B cell (primary cell): Measurements from ENCODE around the gene CINP. TPM values are rescaled to one million over a fixed set of nuclear protein-coding genes. Genes with fewer than 3 reads are reported as not detected.

Experiments used
- ATAC-seq: fragments of 200-7000 bp; cut with Tn5 transposase; one replicate; pipeline ENCODE4 v1.10.0; 2021; ENCODE audit warnings: low read depth, mild to moderate bottlenecking, moderate number of reproducible peaks, moderate library complexity
- CTCF ChIA-PET: fragments of 350-600 bp; sonication (Branson Sonifier 250); formaldehyde crosslinking; loops from one replicate; lab custom pipeline; 2021; ENCODE audit warnings: antibody characterized with exemption, inconsistent platforms; lab: Charles Lee
- POLR2A ChIA-PET: fragments of 350-600 bp; sonication (Branson Sonifier 250); formaldehyde crosslinking; loops from one replicate; lab custom pipeline; 2021; ENCODE audit warnings: antibody characterized with exemption; lab: Charles Lee
- DNase-seq: peaks from one replicate; pipeline ENCODE4 v3.0.0; 2013
- H2AFZ ChIP-seq: 2 replicates; pipeline ENCODE4 v1.6.1; 2012; ENCODE audit warnings: mild to moderate bottlenecking, low read depth, low read length; ENCODE audit not compliant: insufficient read depth, poor library complexity, severe bottlenecking
- H3K27ac ChIP-seq, 2 donors: 1 replicate in 1 of 2; 2 replicates in 1 of 2; pipeline ENCODE4 v1.5.1; 2012 to 2013; ENCODE audit warnings: low read length in 2 of 2, mild to moderate bottlenecking in 2 of 2, moderate library complexity in 1 of 2
- H3K27me3 ChIP-seq, 4 experiments: fragments of 200-600 bp in 1 of 4; sonication (generic) in 1 of 4; replicated peaks in 1 of 4; 1 replicate in 2 of 4; 2 replicates in 2 of 4; pipeline versions ENCODE4 v1.6.1 to v1.7.0; 2013 to 2016; ENCODE audit warnings: low read length in 3 of 4, mild to moderate bottlenecking in 2 of 4, mixed read lengths in 1 of 4, moderate library complexity in 1 of 4; ENCODE audit not compliant: insufficient read depth in 4 of 4, control insufficient read depth in 3 of 4; ENCODE audit errors: control extremely low read depth in 1 of 4
- H3K36me3 ChIP-seq, 2 experiments: replicated peaks in 1 of 2; 1 replicate in 1 of 2; 2 replicates in 1 of 2; pipeline versions ENCODE4 v1.6.1 to v1.7.1; 2013; ENCODE audit warnings: low read length in 1 of 2; ENCODE audit not compliant: insufficient read depth in 2 of 2, control insufficient read depth in 1 of 2; ENCODE audit errors: control extremely low read depth in 1 of 2, extremely low read depth in 1 of 2
- H3K4me1 ChIP-seq, 2 donors: fragments of 200-600 bp in 1 of 2; sonication (generic) in 1 of 2; 1 replicate in 1 of 2; 2 replicates in 1 of 2; pipeline versions ENCODE4 v1.5.1 to v1.6.1; 2013 to 2017; ENCODE audit warnings: low read length in 2 of 2; ENCODE audit not compliant: control insufficient read depth in 2 of 2, insufficient read depth in 2 of 2
- H3K4me2 ChIP-seq: replicated peaks from 2 replicates; pipeline ENCODE3; 2012; ENCODE audit warnings: mild to moderate bottlenecking, low read depth, low read length; ENCODE audit not compliant: poor library complexity, severe bottlenecking
- H3K4me3 ChIP-seq, 5 experiments: fragments of 200-600 bp in 1 of 5; sonication (generic) in 1 of 5; 1 replicate in 3 of 5; 2 replicates in 2 of 5; pipeline versions ENCODE4 v1.5.1 to v1.7.0; 2011 to 2016; ENCODE audit warnings: low read length in 4 of 5, mild to moderate bottlenecking in 4 of 5, low read depth in 2 of 5, control low read depth in 1 of 5, moderate library complexity in 1 of 5; ENCODE audit not compliant: insufficient read depth in 1 of 5; ENCODE audit errors: control extremely low read depth in 1 of 5, extremely low read depth in 1 of 5
- H3K79me2 ChIP-seq: fragments of 200-600 bp; sonication (generic); one replicate; pipeline ENCODE4 v1.6.0; 2016; ENCODE audit warnings: low read length; ENCODE audit not compliant: control insufficient read depth, insufficient read depth
- H3K9ac ChIP-seq: fragments of 200-600 bp; sonication (generic); 2 replicates; pipeline ENCODE4 v1.6.1; 2017; ENCODE audit warnings: mild to moderate bottlenecking, low read length, moderate library complexity
- H3K9me3 ChIP-seq, 3 donors: one replicate each; pipeline versions ENCODE4 v1.6.1 to v1.7.1; 2013; ENCODE audit warnings: low read length in 2 of 3; ENCODE audit not compliant: control insufficient read depth in 2 of 3, insufficient read depth in 1 of 3; ENCODE audit errors: control extremely low read depth in 1 of 3
- H4K20me1 ChIP-seq: 2 replicates; pipeline ENCODE4 v1.6.0; 2012; ENCODE audit warnings: mild to moderate bottlenecking, low read length; ENCODE audit not compliant: insufficient read depth, control insufficient read depth, poor library complexity, severe bottlenecking
- H3K27ac Mint-ChIP-seq: one replicate; pipeline ENCODE4 v1.8.0; 2021; ENCODE audit warnings: mixed read lengths
- H3K27me3 Mint-ChIP-seq: one replicate; pipeline ENCODE4 v1.8.0; 2021; ENCODE audit warnings: mixed read lengths
- H3K4me1 Mint-ChIP-seq: one replicate; pipeline ENCODE4 v1.8.0; 2021; ENCODE audit warnings: mixed read lengths
- H3K4me3 Mint-ChIP-seq: one replicate; pipeline ENCODE4 v1.8.0; 2021; ENCODE audit warnings: mixed read lengths
- H3K9me3 Mint-ChIP-seq: one replicate; pipeline ENCODE4 v1.8.0; 2022; ENCODE audit warnings: mixed read lengths; ENCODE audit not compliant: insufficient read depth
- CTCF ChIP-seq: fragments of 200-600 bp; IDR thresholded peaks from one replicate; pipeline ENCODE4 v1.8.0; 2022; ENCODE audit warnings: antibody characterized with exemption, mild to moderate bottlenecking
- EZH2 ChIP-seq: IDR thresholded peaks from 2 replicates; pipeline ENCODE4 v1.6.1; 2012; ENCODE audit warnings: borderline replicate concordance, low read depth, mild to moderate bottlenecking, moderate library complexity, low read length; ENCODE audit not compliant: insufficient read depth, poor library complexity, severe bottlenecking
- WGBS: methylation state at CpG from one replicate; pipeline ENCODE4 v1.1.5; 2013; ENCODE audit warnings: missing lambda C conversion rate; ENCODE audit not compliant: insufficient coverage; 5-methylcytosine and 5-hydroxymethylcytosine counted together
- intact Hi-C: fragments of 100-400 bp; cut with micrococcal nuclease; formaldehyde crosslinking; loops from one replicate; pipeline ENCODE4 v1.10.0; 2022
- polyA plus RNA-seq: library from polyadenylated mRNA; depleted of rRNA; stranded (reverse); fragments of >200 nt; gene quantifications from 2 replicates; pipeline ENCODE4 v1.2.3, GENCODE V29; 2012
- total RNA-seq, 2 donors: library from RNA; stranded (reverse); fragments of 120-200 nt in 1 of 2; gene quantifications; 1 replicate in 1 of 2; 2 replicates in 1 of 2; pipeline versions ENCODE4 v1.2.3 to v1.2.4, GENCODE V29; 2013 to 2022

The CINP gene
- total and polyA plus RNA-seq, 2 donors (not counting 1 experiment from before 2014, with no cell fraction given): 21.9 to 28.8 TPM

- no peak overlapping the region for H3K27ac ChIP-seq
- peaks cover 0 to 7% of the 10 kb centered on the region in 2 experiments for H3K36me3 ChIP-seq
- no peaks in the 10 kb centered on the region for H3K9me3 ChIP-seq
- H2AFZ ChIP-seq: no peak overlapping the region
- no peak overlapping the region for H3K4me3 ChIP-seq
- H3K4me1 ChIP-seq: no peaks in the 10 kb centered on the region
- 100% methylated on average over 4 of the region's 9 CpGs for WGBS
- no peaks in the 10 kb centered on the region for H4K20me1 ChIP-seq
- ChIA-PET POLR2A (no interaction called here), CTCF (no interaction called here)
- no peaks in the 10 kb centered on the region for H3K27me3 ChIP-seq
- intact Hi-C loops: no loop called here
- no peak overlapping the region for H3K4me2 ChIP-seq
- no peak overlapping the region for H3K27ac Mint-ChIP-seq
- H3K4me3 Mint-ChIP-seq: no peak overlapping the region
- DNase-seq: no peak
- H3K9me3 Mint-ChIP-seq: no peaks in the 10 kb centered on the region
- H3K4me1 Mint-ChIP-seq: no peaks in the 10 kb centered on the region
- H3K9ac ChIP-seq: no peak overlapping the region
- no peaks in the 10 kb centered on the region for H3K27me3 Mint-ChIP-seq
- no peak for ATAC-seq
- TF ChIP-seq CTCF (no peak), EZH2 (no peak)
- no peaks in the 10 kb centered on the region for H3K79me2 ChIP-seq
These were observed 16.1 kb upstream of the CINP start for GRCh38 chr14:102378830-102379229.

- POLR2A ChIA-PET: no interaction called here
These were observed 15.0 kb upstream of the CINP start for GRCh38 chr14:102377696-102378095.

More at GRCh38 chr14:102377696-102378095, 15.0 kb upstream of the CINP start:
- no peak overlapping the region for H3K4me3 ChIP-seq
- no peak overlapping the region for H2AFZ ChIP-seq
- H3K4me3 Mint-ChIP-seq: no peak overlapping the region
- H3K9me3 ChIP-seq: no peaks in the 10 kb centered on the region
- no peak overlapping the region for H3K27ac Mint-ChIP-seq
- no peaks in the 10 kb centered on the region for H3K9me3 Mint-ChIP-seq
- no peaks in the 10 kb centered on the region for H3K27me3 ChIP-seq
- TF ChIP-seq EZH2: no peak
- no peak for TF ChIP-seq CTCF
- no peaks in the 10 kb centered on the region for H4K20me1 ChIP-seq
- no peak overlapping the region for H3K27ac ChIP-seq
- H3K4me1 ChIP-seq: no peaks in the 10 kb centered on the region
- ATAC-seq: no peak
- no peak overlapping the region for H3K9ac ChIP-seq
- H3K4me1 Mint-ChIP-seq: no peaks in the 10 kb centered on the region
- CTCF ChIA-PET: no interaction called here
- DNase-seq: no peak
- no peak overlapping the region for H3K4me2 ChIP-seq
- H3K27me3 Mint-ChIP-seq: no peaks in the 10 kb centered on the region
- intact Hi-C loops: no loop called here
- H3K36me3 ChIP-seq: peaks cover 0 to 7% of the 10 kb centered on the region in 2 experiments
- H3K79me2 ChIP-seq: no peaks in the 10 kb centered on the region
